ENCODE results near the gene MAP3K21. TPM values are rescaled to one million over a fixed set of nuclear protein-coding genes. Genes with fewer than 3 reads are reported as not detected.

MAP3K21 gene
- total and polyA plus RNA-seq, 2 of the 4 experiments (the other 2 are of a cell fraction): 0.15 to 0.18 TPM

DNA sequence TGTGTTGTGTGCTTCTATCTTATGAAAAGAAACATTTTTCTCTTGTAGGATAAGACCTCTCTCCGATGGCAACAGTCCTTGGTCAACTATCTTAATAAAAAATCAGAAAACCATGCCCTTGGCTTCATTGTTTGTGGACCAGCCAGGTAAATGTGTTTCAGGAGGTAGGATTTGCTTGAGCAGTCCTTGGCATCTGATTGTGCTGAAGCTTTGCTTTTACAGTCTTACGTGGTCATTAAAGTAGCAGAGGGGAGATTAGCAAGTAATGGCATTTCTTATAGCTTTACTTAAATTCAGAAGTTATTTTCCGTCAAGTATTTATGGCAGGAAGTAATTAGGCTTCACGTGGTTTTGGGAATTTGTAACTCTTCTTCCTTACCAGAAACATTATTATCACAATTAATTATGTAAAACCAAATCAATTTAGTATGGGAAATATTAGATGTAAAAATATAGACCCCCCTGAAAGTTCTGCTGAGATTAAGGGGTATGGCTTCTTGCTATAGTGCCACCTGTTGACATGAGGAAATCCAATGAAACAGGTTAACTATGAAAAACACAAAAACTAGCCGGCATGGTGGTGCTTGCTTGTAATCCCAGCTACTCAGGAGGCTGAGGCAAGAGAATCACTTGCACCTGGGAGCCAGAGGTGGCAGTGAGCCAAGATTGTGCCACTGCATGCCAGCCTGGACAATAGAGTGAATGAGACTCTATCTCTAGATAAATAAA lies 49.0 kb downstream of the MAP3K21 start:
- ChIA-PET POLR2A (ENCODE audit: unreplicated experiment) (no interaction called here), CTCF (no interaction called here)
- in situ Hi-C loops (cut with MboI; ENCODE audit: low sequenced_read_pairs) (no loop called here), intact Hi-C loops (cut with micrococcal nuclease) (no loop called here), dilution Hi-C loops (cut with HindIII; ENCODE audit: low sequenced_read_pairs, unreplicated experiment) (no loop called here)
- H3K56ac ChIP-seq (ENCODE audit: extremely low read depth, insufficient read depth, low read length): no peak overlapping the region
- H3K4me2 ChIP-seq (ENCODE audit: low read depth, low read length): no peak overlapping the region
- no peaks in the 10 kb centered on the region for H3K36me3 ChIP-seq (ENCODE audit: control insufficient read depth, insufficient read depth, low read length)
- no peak overlapping the region for H2AK9ac ChIP-seq (replicated peaks; ENCODE audit: low read depth, low read length, poor library complexity)
- ATAC-seq (ENCODE audit: low read depth) (no peak), DNase-seq (no peak)
- 100% methylated on average over 1 of the region's 5 CpGs; no CpG with 5 or more reads in 1 of the 2 experiments for WGBS, 2 experiments (ENCODE audit: extremely low coverage in 2 of 2, insufficient read length in 1 of 2)
- H3K27ac ChIP-seq (ENCODE audit: insufficient read depth, low read length): no peak overlapping the region
- H3K23ac ChIP-seq (ENCODE audit: low read depth, low read length): no peak overlapping the region
- no peak overlapping the region for H3K9ac ChIP-seq (ENCODE audit: low read depth, low read length)
- H2BK20ac ChIP-seq (ENCODE audit: low read depth, low read length): no peak overlapping the region
- H3K79me1 ChIP-seq (ENCODE audit: low read depth in 1 of 2, low read length in 2 of 2): no peaks in the 10 kb centered on the region
- H3K4me3 ChIP-seq (ENCODE audit: insufficient read depth, low read depth, low read length): no peak overlapping the region
- no peaks in the 10 kb centered on the region for H3K9me1 ChIP-seq (ENCODE audit: insufficient read depth, low read length)
- no peaks in the 10 kb centered on the region for H3K27me3 ChIP-seq (ENCODE audit: control insufficient read depth, insufficient read depth, low read length)
- H4K8ac ChIP-seq (ENCODE audit: low read depth in 2 of 2, low read length in 2 of 2): no peak overlapping the region
- H2AFZ ChIP-seq (replicated peaks; ENCODE audit: low read length, poor library complexity): no peak overlapping the region
- H2BK120ac ChIP-seq (ENCODE audit: low read depth, low read length): no peak overlapping the region
- no peak overlapping the region for H3K14ac ChIP-seq (replicated peaks; ENCODE audit: low read depth, low read length)
- H3K4me1 ChIP-seq (ENCODE audit: control insufficient read depth, insufficient read depth, low read length): no peaks in the 10 kb centered on the region
- no peak overlapping the region for H2BK5ac ChIP-seq (ENCODE audit: low read depth, low read length, poor library complexity, severe bottlenecking)
- no peaks in the 10 kb centered on the region for H3K9me3 ChIP-seq (ENCODE audit: control insufficient read depth, insufficient read depth, low read length)
- H3K18ac ChIP-seq (ENCODE audit: low read depth, low read length): no peak overlapping the region
- no peak overlapping the region for H2AK5ac ChIP-seq (ENCODE audit: low read depth, low read length)
- no peaks in the 10 kb centered on the region for H4K20me1 ChIP-seq (ENCODE audit: insufficient read depth, low read length)
- no peak overlapping the region for H4K5ac ChIP-seq (ENCODE audit: low read depth, low read length)
- H2BK15ac ChIP-seq (ENCODE audit: low read depth, low read length): no peak overlapping the region
- no peak overlapping the region for H3K4ac ChIP-seq (ENCODE audit: low read depth, low read length)
- no TSS peak for BruUV-seq (replicated peaks)
- no peak overlapping the region for H4K91ac ChIP-seq (ENCODE audit: insufficient read depth, low read depth, low read length)
- no peak for TF ChIP-seq NFE2L2 (IDR thresholded peaks at IDR 0.05; ENCODE audit: low read depth, low read length)
